Measurements from ENCODE around the gene ETFA. TPM values are rescaled to one million over a fixed set of nuclear protein-coding genes. Genes with fewer than 3 reads are reported as not detected.

The ETFA gene
- total RNA-seq, 4 donors from 2014 or later = 62.7 to 88.4 (median 75.9) TPM

GRCh38 chr15:76204916-76205460 lies 106.3 kb downstream of the ETFA start:
- no peak for DNase-seq
- Histone ChIP-seq H3K4me3 (replicated peaks in 1 of 3) (no peak overlapping the region), H3K9me3 (no peaks in the 10 kb centered on the region), H3K4me1 (no peaks in the 10 kb centered on the region), H3K27ac (no peak overlapping the region), H3K36me3 (no peaks in the 10 kb centered on the region), H3K27me3 (no peaks in the 10 kb centered on the region)
- intact Hi-C loops (cut with DNase I) = no loop called here
- WGBS, 2 donors = 94 to 96% methylated on average over 11 of the region's 11 CpGs
- TF ChIP-seq POLR2A (IDR thresholded peaks at IDR 0.05) = no peak
- no peak for TF ChIP-seq CTCF (IDR thresholded peaks at IDR 0.05)

GRCh38 chr15:76204109-76204845 lies 107.0 kb downstream of the ETFA start:
- intact Hi-C loops (cut with DNase I) = no loop called here
- H3K4me1 ChIP-seq = no peaks in the 10 kb centered on the region
- H3K4me3 ChIP-seq (replicated peaks in 1 of 3) = no peak overlapping the region
- 84 to 89% methylated on average over 11 to 14 of the region's 18 CpGs for WGBS, 2 donors
- no peak for DNase-seq
- H3K36me3 ChIP-seq = no peaks in the 10 kb centered on the region
- H3K9me3 ChIP-seq = no peaks in the 10 kb centered on the region
- no peaks in the 10 kb centered on the region for H3K27me3 ChIP-seq
- TF ChIP-seq CTCF (IDR thresholded peaks at IDR 0.05) (no peak), POLR2A (IDR thresholded peaks at IDR 0.05) (no peak)
- no peak overlapping the region for H3K27ac ChIP-seq

GRCh38 chr15:76203346-76204108 lies 107.7 kb downstream of the ETFA start:
- no peaks in the 10 kb centered on the region for H3K4me1 ChIP-seq
- intact Hi-C loops (cut with DNase I) = no loop called here
- no peak for DNase-seq
- no peak for TF ChIP-seq POLR2A (IDR thresholded peaks at IDR 0.05)
- no peak for TF ChIP-seq CTCF (IDR thresholded peaks at IDR 0.05)
- H3K9me3 ChIP-seq = no peaks in the 10 kb centered on the region
- 97% methylated on average over 7 to 18 of the region's 23 CpGs for WGBS, 2 donors
- no peaks in the 10 kb centered on the region for H3K36me3 ChIP-seq
- no peak overlapping the region for H3K27ac ChIP-seq
- H3K27me3 ChIP-seq = no peaks in the 10 kb centered on the region
- H3K4me3 ChIP-seq (replicated peaks in 1 of 3) = no peak overlapping the region

DNA sequence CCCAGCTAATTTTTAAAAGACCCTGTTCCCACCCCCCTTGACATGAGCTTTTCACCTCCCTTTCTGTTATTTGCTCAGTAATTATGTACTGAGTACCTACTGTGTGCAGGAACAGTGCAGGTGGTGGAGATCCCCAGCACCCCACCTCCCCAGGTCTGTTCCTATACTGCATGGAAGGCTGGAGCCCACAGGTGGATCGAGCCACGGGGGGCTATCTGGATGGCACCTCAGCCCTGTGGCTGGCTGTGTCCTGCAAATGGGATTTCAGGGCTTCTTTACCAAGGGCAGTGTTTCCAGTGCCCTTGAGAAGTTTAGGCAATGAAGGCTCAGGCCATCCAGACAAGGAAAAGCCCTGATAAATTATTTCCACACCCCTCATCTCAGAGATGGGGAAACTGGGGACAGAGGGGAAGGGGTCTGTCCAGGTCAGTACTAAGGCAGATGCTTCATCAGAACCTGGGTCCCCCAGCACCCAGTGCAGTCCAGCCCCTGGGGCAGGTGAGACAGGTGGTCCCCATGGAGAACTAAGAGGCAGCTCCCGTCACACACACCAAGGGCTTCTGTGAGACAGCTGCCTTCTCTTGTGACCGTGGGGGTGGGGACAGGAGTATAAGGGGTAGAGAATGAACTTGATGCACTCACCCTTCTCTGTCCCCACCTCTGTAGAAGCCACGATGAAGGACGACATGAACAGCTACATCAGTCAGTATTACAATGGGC lies 109.6 kb downstream of the ETFA start:
- DNase-seq = no peak
- Histone ChIP-seq H3K27me3 (no peaks in the 10 kb centered on the region), H3K36me3 (no peaks in the 10 kb centered on the region), H3K9me3 (no peaks in the 10 kb centered on the region), H3K27ac (no peak overlapping the region), H3K4me1 (peaks cover 0 to 11% of the 10 kb centered on the region in 2 donors), H3K4me3 (replicated peaks in 1 of 3) (no peak overlapping the region)
- TF ChIP-seq POLR2A (IDR thresholded peaks at IDR 0.05) (no peak), CTCF (IDR thresholded peaks at IDR 0.05) (no peak)
- intact Hi-C loops (cut with DNase I) = no loop called here
- WGBS, 2 donors = 88 to 96% methylated on average over 4 to 6 of the region's 6 CpGs

All from thyroid gland (tissue), 4 donors.